Skeletal muscle tissue (tissue), 5 donors: ENCODE results near the gene CNTROB. TPM values are rescaled to one million over a fixed set of nuclear protein-coding genes. Genes with fewer than 3 reads are reported as not detected.

Source experiments
- H3K27ac ChIP-seq: one replicate; pipeline ENCODE4 v1.7.0; 2013; ENCODE audit warnings: mild to moderate bottlenecking, low read depth, low read length, inconsistent platforms
- H3K27me3 ChIP-seq, 3 donors: one replicate each; pipeline ENCODE4 v1.7.0; 2013; ENCODE audit warnings: low read length in 3 of 3; ENCODE audit not compliant: control insufficient read depth in 3 of 3, insufficient read depth in 3 of 3
- H3K36me3 ChIP-seq, 3 donors: one replicate each; pipeline ENCODE4 v1.7.0; 2013; ENCODE audit warnings: low read length in 3 of 3; ENCODE audit not compliant: control insufficient read depth in 3 of 3, insufficient read depth in 3 of 3
- H3K4me1 ChIP-seq, 3 donors: one replicate each; pipeline ENCODE4 v1.7.0; 2013; ENCODE audit warnings: low read length in 3 of 3, mild to moderate bottlenecking in 3 of 3; ENCODE audit not compliant: control insufficient read depth in 3 of 3, insufficient read depth in 3 of 3
- H3K4me3 ChIP-seq, 3 donors: one replicate each; pipeline ENCODE4 v1.7.0; 2013; ENCODE audit warnings: low read length in 3 of 3
- H3K9ac ChIP-seq, 3 donors: one replicate each; pipeline ENCODE4 v1.7.0; 2013; ENCODE audit warnings: low read length in 3 of 3, mild to moderate bottlenecking in 3 of 3, moderate library complexity in 2 of 3, low read depth in 1 of 3
- H3K9me3 ChIP-seq, 3 donors: one replicate each; pipeline ENCODE4 v1.7.0; 2013; ENCODE audit warnings: low read length in 3 of 3; ENCODE audit not compliant: control insufficient read depth in 3 of 3
- small RNA-seq: library from RNA; depleted of rRNA; stranded (forward); fragments of <200 nt; gene quantifications from one replicate; pipeline ENCODE3, GENCODE V24; 2014
- total RNA-seq: library from RNA; depleted of rRNA; stranded (reverse); fragments of >200 nt; gene quantifications from one replicate; pipeline ENCODE4 v1.2.3, GENCODE V29; 2014
- donor health status: Osteomylitis.

Gene CNTROB
- total RNA-seq, 1 donor from 2014 or later = 9.9 TPM

DNA sequence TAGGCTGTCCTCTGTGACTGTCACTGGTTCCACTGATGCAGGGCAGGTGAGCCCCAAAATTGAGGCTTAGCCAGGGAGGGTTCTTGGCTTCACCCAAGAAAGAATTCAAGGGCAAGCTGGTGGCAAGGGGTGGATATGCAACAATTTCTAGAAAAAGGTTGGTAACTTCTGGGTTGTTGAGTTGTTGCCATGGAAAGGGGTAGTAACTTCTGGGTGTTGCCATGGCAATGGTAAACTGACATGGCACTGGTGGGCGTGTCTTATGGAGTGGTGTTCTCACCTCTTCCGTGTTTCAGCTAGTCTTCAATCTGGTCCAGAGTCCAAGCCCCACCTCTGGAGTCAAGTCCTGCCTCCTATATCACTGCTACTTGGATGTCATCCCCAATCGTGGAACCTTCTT, 60.9 kb downstream of the CNTROB start:
- Histone ChIP-seq H3K27ac (no peak overlapping the region), H3K4me3 (no peak overlapping the region)

DNA sequence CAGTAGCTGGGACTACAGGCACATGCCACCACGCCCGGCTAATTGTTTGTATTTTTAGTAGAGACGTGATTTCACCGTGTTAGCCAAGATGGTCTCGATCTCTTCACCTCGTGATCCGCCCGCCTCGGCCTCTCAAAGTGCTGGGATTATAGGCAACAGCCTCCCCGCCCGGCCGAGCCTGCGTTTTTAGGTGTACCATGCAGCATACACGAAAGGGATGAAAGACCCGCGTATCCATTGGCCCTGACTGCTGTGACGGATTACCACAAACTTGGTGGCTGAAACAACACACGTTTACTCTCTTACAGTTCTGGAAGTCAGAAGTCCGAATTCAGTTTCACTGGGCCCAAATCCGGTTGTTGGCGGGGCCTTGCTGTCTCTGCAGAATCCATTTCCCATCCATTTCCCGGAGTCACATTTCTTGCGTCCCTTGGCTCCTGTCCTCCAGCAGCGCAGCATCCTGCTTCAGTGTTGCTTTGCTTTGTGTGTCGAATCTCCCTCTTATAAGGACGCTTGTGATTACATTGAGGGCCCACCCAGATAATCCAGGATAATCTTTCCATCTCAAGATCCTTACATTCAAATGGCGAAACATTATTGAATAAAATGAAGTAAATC, 62.1 kb downstream of the CNTROB start:
- Histone ChIP-seq H3K9me3 (no peaks in the 10 kb centered on the region), H3K4me1 (peaks cover 10 to 16% (median 14%) of the 10 kb centered on the region in 3 donors), H3K4me3 (no peak overlapping the region), H3K36me3 (no peaks in the 10 kb centered on the region), H3K9ac (no peak overlapping the region), H3K27me3 (no peaks in the 10 kb centered on the region), H3K27ac (no peak overlapping the region)

More for the DNA sequence above, 60.9 kb downstream of the CNTROB start:
- Histone ChIP-seq H3K9me3 (no peaks in the 10 kb centered on the region), H3K27me3 (no peaks in the 10 kb centered on the region), H3K9ac (no peak overlapping the region), H3K4me1 (peaks cover 12 to 16% (median 14%) of the 10 kb centered on the region in 3 donors), H3K36me3 (no peaks in the 10 kb centered on the region)

DNA sequence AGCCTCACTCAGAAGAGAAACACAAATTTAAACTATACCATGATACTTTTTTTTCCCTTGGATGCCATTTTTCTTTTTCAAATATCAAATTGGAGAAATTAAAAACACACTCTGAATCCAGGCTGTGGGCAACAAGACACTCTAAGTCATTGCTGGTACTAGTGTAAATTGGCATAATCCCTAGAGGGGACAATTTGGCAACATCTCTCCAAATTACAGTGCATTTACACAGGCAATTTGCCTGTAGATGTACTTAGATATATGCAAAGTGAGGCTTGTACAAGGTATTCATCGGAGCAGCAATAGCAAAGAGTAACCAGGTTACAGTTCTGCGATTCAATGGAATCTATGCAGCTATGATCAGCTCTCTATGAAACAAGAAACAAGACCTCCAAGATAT, 63.7 kb downstream of the CNTROB start:
- H3K27ac ChIP-seq = no peak overlapping the region
- no peaks in the 10 kb centered on the region for H3K9me3 ChIP-seq
- H3K9ac ChIP-seq = no peak overlapping the region
- H3K4me1 ChIP-seq = peaks cover 5 to 9% (median 6%) of the 10 kb centered on the region in 3 donors
- H3K36me3 ChIP-seq = no peaks in the 10 kb centered on the region
- H3K27me3 ChIP-seq = no peaks in the 10 kb centered on the region
- no peak overlapping the region for H3K4me3 ChIP-seq

GRCh38 chr17:7997186-7997585, 65.2 kb downstream of the CNTROB start:
- H3K9me3 ChIP-seq = no peaks in the 10 kb centered on the region
- H3K36me3 ChIP-seq = no peaks in the 10 kb centered on the region
- H3K4me1 ChIP-seq = peaks cover 9% of the 10 kb centered on the region in 3 donors
- peak overlapping the region; percentile 73 for H3K27ac ChIP-seq
- peak overlapping the region in 2 of 3 donors; percentile 51 to 68 for H3K9ac ChIP-seq
- H3K27me3 ChIP-seq = peaks cover 4 to 7% (median 4%) of the 10 kb centered on the region in 3 donors
- peak overlapping the region; percentile 5 to 62 (median 61) for H3K4me3 ChIP-seq

Small RNAs within 50 kb of the gene (small RNA-seq; reads per million reads assigned to genes)
- gene SCARNA21 = 3.0 reads per million, percentile 87 among the genes with 10 or more reads in this experiment

Other genes starting within 250 kb of the CNTROB start
- 13.6 TPM for gene TP53, start 244.7 kb upstream of the CNTROB start, total RNA-seq
- gene WRAP53, start 243.7 kb upstream of the CNTROB start, total RNA-seq = 7.3 TPM
- 1.0 TPM for gene EFNB3, start 227.0 kb upstream of the CNTROB start, total RNA-seq
- gene DNAH2, start 214.5 kb upstream of the CNTROB start, total RNA-seq = 0.52 TPM
- gene KDM6B, start 98.0 kb upstream of the CNTROB start, total RNA-seq = 2.6 TPM
- gene TMEM88, start 77.1 kb upstream of the CNTROB start, total RNA-seq = 7.3 TPM
- gene NAA38, start 74.6 kb upstream of the CNTROB start, total RNA-seq = 50.1 TPM
- gene CYB5D1, start 74.2 kb upstream of the CNTROB start, total RNA-seq = 3.7 TPM
- gene CHD3, start 43.4 kb upstream of the CNTROB start, total RNA-seq = 76.2 TPM
- gene RNF227, start 15.9 kb upstream of the CNTROB start, total RNA-seq = 2.6 TPM
- gene KCNAB3, start 2.4 kb upstream of the CNTROB start, total RNA-seq = 0.52 TPM
- gene TRAPPC1, start 260 bp upstream of the CNTROB start, total RNA-seq = 17.2 TPM
- gene GUCY2D, start 70.4 kb downstream of the CNTROB start, total RNA-seq = not detected
- 0.52 TPM for gene ALOX15B, start 106.9 kb downstream of the CNTROB start, total RNA-seq
- gene ALOX12B, start 155.5 kb downstream of the CNTROB start, total RNA-seq = not detected
- gene ALOXE3, start 186.3 kb downstream of the CNTROB start, total RNA-seq = not detected
- under 0.01 TPM for gene HES7, start 191.9 kb downstream of the CNTROB start, total RNA-seq
- gene PER1, start 220.2 kb downstream of the CNTROB start, total RNA-seq = 37.1 TPM
- 8.4 TPM for gene VAMP2, start 230.7 kb downstream of the CNTROB start, total RNA-seq
- gene TMEM107, start 244.2 kb downstream of the CNTROB start, total RNA-seq = 25.1 TPM